HepG2 (cell line): ENCODE measurements around the gene PITHD1. TPM values are rescaled to one million over a fixed set of nuclear protein-coding genes. Genes with fewer than 3 reads are reported as not detected.

Source experiments
- ATRX ChIP-seq: sonication (generic); formaldehyde crosslinking; IDR thresholded peaks from 2 replicates; pipeline ENCODE4 v1.4.0; 2020; ENCODE audit warnings: missing genetic modification reagents, borderline replicate concordance
- BCLAF1 ChIP-seq: fragments of 450-650 bp; IDR thresholded peaks from 2 replicates; pipeline ENCODE4 v1.6.1; 2017; ENCODE audit warnings: mild to moderate bottlenecking
- CCDC6 ChIP-seq: sonication (generic); formaldehyde crosslinking; IDR thresholded peaks from 2 replicates; pipeline ENCODE4 v1.8.1; 2022; ENCODE audit warnings: mild to moderate bottlenecking, missing genetic modification reagents, moderate library complexity
- ERF ChIP-seq: IDR thresholded peaks from 2 replicates; pipeline ENCODE4 v1.6.1; 2018; ENCODE audit warnings: missing biosample characterization, missing genetic modification reagents
- GLMP ChIP-seq: sonication (generic); formaldehyde crosslinking; IDR thresholded peaks from 2 replicates; pipeline ENCODE4 v1.9.0; 2021; ENCODE audit warnings: missing genetic modification reagents, mild to moderate bottlenecking, borderline replicate concordance
- JUN ChIP-seq: sonication (generic); formaldehyde crosslinking; IDR thresholded peaks from 2 replicates; pipeline ENCODE4 v1.4.0; 2020; ENCODE audit warnings: mild to moderate bottlenecking, missing genetic modification reagents
- MBNL3 ChIP-seq: fragments of 250-450 bp; sonication (Bioruptor Pico); conservative IDR thresholded peaks from 2 replicates; pipeline ENCODE4 v1.8.0; 2022; ENCODE audit warnings: mild to moderate bottlenecking, inconsistent platforms
- NFIC ChIP-seq: IDR thresholded peaks from 2 replicates; pipeline ENCODE4 v1.6.1; 2012; ENCODE audit warnings: mild to moderate bottlenecking, low read length, inconsistent platforms
- NKX3-1 ChIP-seq: sonication (generic); formaldehyde crosslinking; IDR thresholded peaks from 2 replicates; pipeline ENCODE4 v1.5.0; 2020; ENCODE audit warnings: missing genetic modification reagents
- PRDM10 ChIP-seq: sonication (generic); formaldehyde crosslinking; IDR thresholded peaks from 2 replicates; pipeline ENCODE4 v1.4.0; 2020; ENCODE audit warnings: low read depth, missing genetic modification reagents
- ZKSCAN1 ChIP-seq: fragments of 150-350 bp; IDR thresholded peaks from 2 replicates; pipeline ENCODE4 v1.6.1; 2014; ENCODE audit warnings: low read length
- ZNF296 ChIP-seq: sonication (generic); formaldehyde crosslinking; conservative IDR thresholded peaks from 2 replicates; pipeline ENCODE4 v1.5.0; 2020; ENCODE audit warnings: mild to moderate bottlenecking, missing genetic modification reagents
- ZNF343 ChIP-seq: sonication (generic); formaldehyde crosslinking; IDR thresholded peaks from 2 replicates; pipeline ENCODE4 v1.4.0; 2020; ENCODE audit warnings: mild to moderate bottlenecking, missing genetic modification reagents
- ZNF383 ChIP-seq: sonication (generic); formaldehyde crosslinking; IDR thresholded peaks from 2 replicates; pipeline ENCODE4 v1.4.0; 2020; ENCODE audit warnings: missing genetic modification reagents, mild to moderate bottlenecking, borderline replicate concordance
- ZNF547 ChIP-seq: sonication (generic); formaldehyde crosslinking; IDR thresholded peaks from 2 replicates; pipeline ENCODE4 v1.5.1; 2020; ENCODE audit warnings: mild to moderate bottlenecking, missing genetic modification reagents
- ZNF580 ChIP-seq: IDR thresholded peaks from 2 replicates; pipeline ENCODE4 v1.6.1; 2016; ENCODE audit warnings: low read depth, borderline replicate concordance
- ZNF589 ChIP-seq: sonication (generic); formaldehyde crosslinking; conservative IDR thresholded peaks from 2 replicates; pipeline ENCODE4 v1.8.0; 2022; ENCODE audit warnings: mild to moderate bottlenecking, moderate library complexity, missing genetic modification reagents
- ZNF605 ChIP-seq: sonication (generic); formaldehyde crosslinking; IDR thresholded peaks from 2 replicates; pipeline ENCODE4 v1.8.0; 2022; ENCODE audit warnings: mild to moderate bottlenecking, missing genetic modification reagents
- ZNF879 ChIP-seq: sonication (generic); formaldehyde crosslinking; IDR thresholded peaks from 2 replicates; pipeline ENCODE4 v1.8.1; 2023; ENCODE audit warnings: missing genetic modification reagents
- polyA plus RNA-seq, 8 experiments: library from polyadenylated mRNA; depleted of rRNA in 3 of 8; stranded (reverse) in 7 of 8; unstranded in 1 of 8; fragments of >200 nt; fragmentation: Illumina TruSeq in 4 of 8; extraction: Trizol in 4 of 8; gene quantifications; 2 replicates each; pipeline versions ENCODE4 v1.2.1 to v1.2.3, GENCODE V29; 2011 to 2016; ENCODE audit warnings: low read depth in 4 of 8, missing spikeins in 1 of 8, mixed read lengths in 1 of 8; ENCODE audit not compliant: insufficient read depth in 1 of 8
- total RNA-seq, 5 experiments: library from RNA; depleted of rRNA; stranded (reverse); fragments of >200 nt; fragmentation: Illumina TruSeq; extraction: Trizol; gene quantifications; 2 replicates each; pipeline ENCODE4 v1.2.3, GENCODE V29; 2016; ENCODE audit warnings: low read depth in 1 of 5

The PITHD1 gene
- total and polyA plus RNA-seq, 2 of the 13 experiments (the other 11 are each of a cell fraction or from before 2014, with no cell fraction given) = 28.0 to 37.3 TPM

- TF ChIP-seq ATRX (CRISPR knock-in tag) = no peak
- no peak for TF ChIP-seq ZNF879 (CRISPR knock-in tag)
- no peak for TF ChIP-seq NFIC
- TF ChIP-seq ZNF383 (CRISPR knock-in tag) = no peak
- TF ChIP-seq NKX3-1 (CRISPR knock-in tag) = peak; percentile 61; the same call in 1 of the 2 replicates
- TF ChIP-seq ZNF580 (CRISPR knock-in tag) = no peak
- TF ChIP-seq GLMP (CRISPR knock-in tag) = no peak
- TF ChIP-seq ZNF589 = no peak
- TF ChIP-seq ZNF547 (CRISPR knock-in tag) = 0 out of 2 replicates have a peak, but pooled peaks have one; percentile 54
- TF ChIP-seq ZNF605 (CRISPR knock-in tag) = peak; percentile 50; the same call in 1 of the 2 replicates
- peak; percentile 78; the same call in 1 of the 2 replicates for TF ChIP-seq ERF (CRISPR knock-in tag)
- no peak for TF ChIP-seq ZKSCAN1
- no peak for TF ChIP-seq MBNL3 (CRISPR knock-in tag)
- TF ChIP-seq PRDM10 (CRISPR knock-in tag) = 0 out of 2 replicates have a peak, but pooled peaks have one; percentile 27
- no peak for TF ChIP-seq ZNF343 (CRISPR knock-in tag)
- TF ChIP-seq ZNF296 (CRISPR knock-in tag) = no peak
- no peak for TF ChIP-seq JUN (CRISPR knock-in tag)
- TF ChIP-seq CCDC6 (CRISPR knock-in tag) = peak; percentile 55; the same call in 1 of the 2 replicates
- TF ChIP-seq BCLAF1 = no peak
Observed at GRCh38 chr1:23777979-23778814, at the start of gene PITHD1 (continued).
